KMS-11 (cell line): ENCODE data around the gene CCDC38.

Source experiments
- H2AFZ ChIP-seq: fragments of 200-600 bp; sonication (generic); 2 replicates; pipeline ENCODE4 v1.6.1; 2016; ENCODE audit warnings: antibody characterized with exemption, mixed run types, low read depth
- H3K27ac ChIP-seq: fragments of 200-600 bp; sonication (generic); 2 replicates; pipeline ENCODE4 v1.6.1; 2016; ENCODE audit warnings: mild to moderate bottlenecking, mixed run types
- H3K27me3 ChIP-seq: fragments of 200-600 bp; sonication (generic); 2 replicates; pipeline ENCODE4 v1.6.1; 2017; ENCODE audit warnings: mild to moderate bottlenecking, low read depth, mixed run types, moderate library complexity; ENCODE audit not compliant: insufficient read depth
- H3K36me3 ChIP-seq: fragments of 200-600 bp; sonication (generic); 2 replicates; pipeline ENCODE4 v1.6.1; 2017; ENCODE audit warnings: mild to moderate bottlenecking, mixed run types; ENCODE audit not compliant: insufficient read depth
- H3K4me1 ChIP-seq: fragments of 200-600 bp; sonication (generic); 2 replicates; pipeline ENCODE4 v1.6.1; 2016; ENCODE audit warnings: mild to moderate bottlenecking, low read depth, mixed run types; ENCODE audit not compliant: poor library complexity, severe bottlenecking
- H3K4me2 ChIP-seq: fragments of 200-600 bp; sonication (generic); 2 replicates; pipeline ENCODE4 v1.7.0; 2016; ENCODE audit warnings: mild to moderate bottlenecking, mixed run types
- H3K4me3 ChIP-seq: fragments of 200-600 bp; sonication (generic); IDR thresholded peaks from 2 replicates; pipeline ENCODE4 v1.6.1; 2017; ENCODE audit warnings: low read depth, low read length, mixed read lengths; ENCODE audit not compliant: insufficient read depth
- H3K79me2 ChIP-seq: fragments of 200-600 bp; sonication (generic); 2 replicates; pipeline ENCODE4 v1.6.1; 2016; ENCODE audit warnings: low read depth, mixed run types; ENCODE audit not compliant: insufficient read depth
- H3K9ac ChIP-seq: fragments of 200-600 bp; sonication (generic); 2 replicates; pipeline ENCODE4 v1.6.1; 2016; ENCODE audit warnings: mild to moderate bottlenecking, mixed run types
- H4K20me1 ChIP-seq: fragments of 200-600 bp; sonication (generic); 2 replicates; pipeline ENCODE4 v1.6.1; 2016; ENCODE audit warnings: mild to moderate bottlenecking, mixed run types; ENCODE audit not compliant: insufficient read depth
- TF ChIP-seq, protein P1 (sequence below): fragments of 200-600 bp; sonication (generic); conservative IDR thresholded peaks from 2 replicates; pipeline ENCODE4 v1.6.1; 2017; ENCODE audit warnings: low read depth, mild to moderate bottlenecking, antibody characterized with exemption, low read length, moderate library complexity, mixed read lengths

The CCDC38 gene

DNA sequence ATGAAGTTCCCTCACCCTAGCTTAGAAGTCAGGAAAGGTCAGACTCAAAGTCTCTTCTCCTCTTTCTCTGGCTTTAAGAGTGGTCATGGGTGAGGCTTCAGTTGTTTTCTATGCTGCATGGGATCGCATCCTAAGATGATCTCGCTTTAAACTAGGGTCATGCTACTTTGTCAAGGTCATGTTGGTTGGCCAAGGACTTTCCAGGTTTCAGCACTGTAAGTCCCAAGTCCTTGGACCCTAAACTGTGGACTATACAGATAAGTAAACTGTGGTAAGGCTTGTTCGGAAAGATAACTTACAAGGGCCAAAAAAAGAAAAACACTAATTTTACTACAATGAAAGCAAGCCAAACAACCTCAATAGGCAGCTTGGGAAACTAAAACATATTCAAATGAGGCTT, 36.4 kb upstream of the CCDC38 start:
- Histone ChIP-seq H3K4me1 (peaks cover 7% of the 10 kb centered on the region), H3K4me3 (no peak overlapping the region), H3K4me2 (no peak overlapping the region), H3K27me3 (no peaks in the 10 kb centered on the region), H2AFZ (no peak overlapping the region), H4K20me1 (no peaks in the 10 kb centered on the region), H3K9ac (no peak overlapping the region), H3K79me2 (no peaks in the 10 kb centered on the region), H3K27ac (no peak overlapping the region), H3K36me3 (no peaks in the 10 kb centered on the region)
- TF ChIP-seq, protein P1, sequence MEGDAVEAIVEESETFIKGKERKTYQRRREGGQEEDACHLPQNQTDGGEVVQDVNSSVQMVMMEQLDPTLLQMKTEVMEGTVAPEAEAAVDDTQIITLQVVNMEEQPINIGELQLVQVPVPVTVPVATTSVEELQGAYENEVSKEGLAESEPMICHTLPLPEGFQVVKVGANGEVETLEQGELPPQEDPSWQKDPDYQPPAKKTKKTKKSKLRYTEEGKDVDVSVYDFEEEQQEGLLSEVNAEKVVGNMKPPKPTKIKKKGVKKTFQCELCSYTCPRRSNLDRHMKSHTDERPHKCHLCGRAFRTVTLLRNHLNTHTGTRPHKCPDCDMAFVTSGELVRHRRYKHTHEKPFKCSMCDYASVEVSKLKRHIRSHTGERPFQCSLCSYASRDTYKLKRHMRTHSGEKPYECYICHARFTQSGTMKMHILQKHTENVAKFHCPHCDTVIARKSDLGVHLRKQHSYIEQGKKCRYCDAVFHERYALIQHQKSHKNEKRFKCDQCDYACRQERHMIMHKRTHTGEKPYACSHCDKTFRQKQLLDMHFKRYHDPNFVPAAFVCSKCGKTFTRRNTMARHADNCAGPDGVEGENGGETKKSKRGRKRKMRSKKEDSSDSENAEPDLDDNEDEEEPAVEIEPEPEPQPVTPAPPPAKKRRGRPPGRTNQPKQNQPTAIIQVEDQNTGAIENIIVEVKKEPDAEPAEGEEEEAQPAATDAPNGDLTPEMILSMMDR, result no peak

DNA sequence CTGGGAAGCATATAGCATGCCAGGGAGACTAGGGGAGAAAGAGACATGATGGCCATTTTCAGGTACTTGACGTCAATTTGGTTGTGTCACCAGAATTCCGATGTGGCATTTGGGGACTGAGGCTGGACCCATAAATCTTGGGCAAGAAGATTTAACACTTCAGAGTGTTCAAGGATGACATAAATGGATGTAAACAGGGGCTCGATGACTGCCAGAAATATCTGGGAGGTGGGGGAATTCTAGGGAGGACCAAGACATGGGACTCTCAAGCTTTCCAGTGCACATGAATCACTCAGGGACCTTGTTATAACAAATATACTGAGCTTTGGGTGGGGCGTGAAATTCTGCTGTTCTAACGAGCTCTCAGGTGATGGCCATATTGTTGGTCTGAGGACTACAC, 35.9 kb upstream of the CCDC38 start:
- TF ChIP-seq, protein P1, result no peak
- Histone ChIP-seq H4K20me1 (no peaks in the 10 kb centered on the region), H3K4me1 (peaks cover 11% of the 10 kb centered on the region), H3K79me2 (no peaks in the 10 kb centered on the region), H3K27ac (no peak overlapping the region), H3K4me2 (no peak overlapping the region), H2AFZ (no peak overlapping the region), H3K27me3 (no peaks in the 10 kb centered on the region), H3K9ac (no peak overlapping the region), H3K36me3 (no peaks in the 10 kb centered on the region), H3K4me3 (no peak overlapping the region)

DNA sequence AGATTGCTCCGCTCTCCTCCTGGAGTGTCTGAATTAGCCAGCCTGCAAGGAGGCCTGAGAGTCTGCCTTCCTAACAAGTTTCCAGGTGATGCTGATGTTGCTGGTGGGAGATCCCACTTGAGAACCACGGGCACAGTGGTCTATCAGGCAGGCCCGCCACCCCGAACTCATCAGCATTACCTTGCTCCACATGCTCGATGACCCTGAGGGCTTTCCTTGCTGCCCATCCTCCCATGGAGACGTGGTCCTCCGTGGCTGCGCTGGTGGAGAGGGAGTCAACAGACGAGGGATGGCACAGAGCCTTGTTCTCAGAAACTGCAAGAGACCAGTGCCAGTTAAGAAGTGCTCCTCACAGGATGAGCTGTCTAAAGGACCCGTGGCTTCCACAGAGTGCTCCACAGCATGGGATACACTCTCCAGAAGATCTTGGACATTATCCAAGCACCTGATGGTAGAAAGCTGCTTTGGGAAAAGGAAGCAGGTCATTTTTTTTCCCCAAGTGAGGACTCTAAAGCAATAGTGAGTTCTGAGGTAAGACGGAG, 35.4 kb upstream of the CCDC38 start:
- H3K9ac ChIP-seq, result no peak overlapping the region
- peaks cover 17% of the 10 kb centered on the region for H3K4me1 ChIP-seq
- H4K20me1 ChIP-seq, result no peaks in the 10 kb centered on the region
- H3K79me2 ChIP-seq, result no peaks in the 10 kb centered on the region
- H3K27me3 ChIP-seq, result no peaks in the 10 kb centered on the region
- H3K36me3 ChIP-seq, result no peaks in the 10 kb centered on the region
- no peak overlapping the region for H3K4me3 ChIP-seq
- H2AFZ ChIP-seq, result no peak overlapping the region
- TF ChIP-seq, protein P1, result no peak
- no peak overlapping the region for H3K4me2 ChIP-seq
- no peak overlapping the region for H3K27ac ChIP-seq

DNA sequence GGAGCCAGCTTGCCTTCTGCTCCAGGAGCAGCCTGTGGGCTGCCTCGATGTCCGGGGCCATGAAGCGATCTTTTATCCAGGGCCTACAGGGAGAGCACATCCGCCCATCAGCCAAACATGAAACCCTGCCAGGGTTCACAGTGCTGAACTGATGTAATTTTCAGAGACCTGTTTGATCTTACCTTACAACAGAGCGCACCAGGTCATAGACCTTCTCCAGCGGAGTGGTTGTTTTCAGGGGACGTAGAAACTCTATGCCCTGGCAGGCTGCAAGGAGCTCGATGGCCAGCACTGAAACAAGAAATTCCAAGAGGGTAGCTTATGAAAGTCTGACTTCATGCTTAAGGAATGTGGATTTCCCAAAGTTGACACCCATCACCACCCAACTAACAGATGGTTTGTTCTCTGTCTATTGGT, 34.0 kb upstream of the CCDC38 start:
- no peak overlapping the region for H3K4me2 ChIP-seq
- H4K20me1 ChIP-seq, result no peaks in the 10 kb centered on the region
- no peak overlapping the region for H3K4me3 ChIP-seq
- no peak overlapping the region for H3K27ac ChIP-seq
- TF ChIP-seq, protein P1, result no peak
- no peaks in the 10 kb centered on the region for H3K36me3 ChIP-seq
- no peaks in the 10 kb centered on the region for H3K79me2 ChIP-seq
- no peak overlapping the region for H2AFZ ChIP-seq
- H3K9ac ChIP-seq, result no peak overlapping the region
- H3K27me3 ChIP-seq, result no peaks in the 10 kb centered on the region
- peaks cover 25% of the 10 kb centered on the region for H3K4me1 ChIP-seq
